ENCODE data around the gene WFDC9. TPM values are rescaled to one million over a fixed set of nuclear protein-coding genes. Genes with fewer than 3 reads are reported as not detected.
A peak's percentile ranks its signal among the peaks of the same experiment; 100 is the strongest.

Gene WFDC9
- total RNA-seq (2021; ENCODE audit: unreplicated experiment) (not detected), Bru-seq, nascent RNA (percentile 4 among the genes with signal in this experiment), BruChase-seq, experiment 1, labeled RNA remaining after a 6-hour chase (not detected), BruChase-seq, experiment 2, labeled RNA remaining after a 2-hour chase (percentile 4 among the genes with signal in this experiment)
- polyA plus RNA-seq (2012) = not detected in 2 replicates
- long read RNA-seq = 0 reads

DNA sequence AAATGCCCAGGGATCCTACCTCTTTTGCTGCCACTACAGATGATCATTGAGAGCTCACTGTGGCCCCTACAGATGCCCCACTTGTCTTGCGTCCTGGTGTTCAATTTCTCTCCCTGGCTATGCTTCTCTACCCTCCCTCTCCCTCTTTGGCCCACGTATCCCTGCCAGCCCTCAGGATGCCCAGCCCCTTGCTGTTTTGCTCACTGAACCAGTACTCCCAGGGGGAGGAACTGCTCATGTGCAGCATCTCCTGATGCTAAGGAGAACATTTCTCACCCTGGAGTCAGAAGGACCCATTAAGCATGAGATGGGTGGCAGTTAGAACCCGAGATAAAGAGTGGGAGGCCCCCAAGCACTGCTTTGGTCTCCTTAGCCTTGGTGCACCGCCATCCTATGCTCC, at the start of gene WFDC9:
WFDC9 (minus strand) TSS at position 101 of the 400 bp plus-strand sequence. CDS start 21,103 bp downstream, outside the sequence.
- no peaks in the 10 kb centered on the region for H4K20me1 ChIP-seq (ENCODE audit: insufficient read depth)

DNA sequence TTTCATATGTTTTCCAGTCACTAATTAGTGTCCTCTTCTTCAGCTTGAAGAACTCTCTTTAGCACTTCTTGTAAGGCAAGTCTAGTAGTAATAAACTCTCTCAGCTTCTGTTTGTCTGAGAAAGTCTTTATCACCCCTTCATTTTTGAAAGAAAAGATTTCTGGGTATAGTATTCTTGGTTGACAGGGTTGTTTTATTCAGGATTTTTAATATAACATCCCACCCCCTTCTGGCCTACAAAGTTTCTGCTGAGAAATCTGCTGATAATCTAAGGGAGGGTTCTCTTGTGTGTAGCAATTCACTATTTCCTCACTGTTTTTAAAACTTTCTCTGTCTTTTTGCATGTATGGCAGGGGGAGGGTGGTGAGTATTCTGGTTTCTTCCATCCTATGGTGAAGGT, 48.6 kb upstream of the WFDC9 start:
- H2AFZ ChIP-seq (ENCODE audit: low read depth, low read length, poor library complexity, severe bottlenecking) = no peak overlapping the region
- ChIA-PET POLR2A (no interaction called here), CTCF (no interaction called here), RAD21 (ENCODE audit: low non-redundant PET in 1 of 2, low total read pairs in 2 of 2, uncharacterized antibody in 2 of 2, unreplicated experiment in 2 of 2) (no interaction called here)
- H3K79me2 ChIP-seq (ENCODE audit: insufficient read depth, low read length) = no peaks in the 10 kb centered on the region
- no TSS peak for BruUV-seq (replicated peaks)
- H3K9me3 ChIP-seq (ENCODE audit: control insufficient read depth in 1 of 2, insufficient read depth in 1 of 2, low read depth in 1 of 2, low read length in 2 of 2) = peaks cover 0 to 3% of the 10 kb centered on the region in 2 experiments; a peak in 1 of 4 replicates
- H3K4me2 ChIP-seq (ENCODE audit: low read length) = no peak overlapping the region
- H3K9ac ChIP-seq (ENCODE audit: low read length) = no peak overlapping the region
- H3K9me2 ChIP-seq (ENCODE audit: insufficient read depth) = no peaks in the 10 kb centered on the region
- no peaks in the 10 kb centered on the region for H3K4me1 ChIP-seq (ENCODE audit: control insufficient read depth in 1 of 2, insufficient read depth in 2 of 2, low read length in 2 of 2)
- H3K36me3 ChIP-seq (ENCODE audit: control insufficient read depth in 1 of 2, insufficient read depth in 2 of 2, low read length in 2 of 2) = no peaks in the 10 kb centered on the region
- H4K20me1 ChIP-seq (ENCODE audit: insufficient read depth) = no peaks in the 10 kb centered on the region
- no peak overlapping the region for H3K4me3 ChIP-seq (replicated peaks in 1 of 2; ENCODE audit: low read depth in 1 of 2, low read length in 2 of 2)
- H3K27ac ChIP-seq (ENCODE audit: low read depth, low read length) = no peak overlapping the region
- ATAC-seq = no peak
- no peaks in the 10 kb centered on the region for H3K27me3 ChIP-seq (ENCODE audit: insufficient read depth, low read length)
- TF ChIP-seq YY1 (IDR thresholded peaks at IDR 0.05; ENCODE audit: extremely low read depth, insufficient replicate concordance, low read depth, low read length) = no peak
- intact Hi-C loops (cut with micrococcal nuclease) = no loop called here
- no peak for DNase-seq (ENCODE audit: low read depth, low spot score)

More for the DNA sequence above, at the start of gene WFDC9:
- no peak within 1 kb of the TSS for H2AFZ ChIP-seq (ENCODE audit: low read depth, low read length, poor library complexity, severe bottlenecking)
- intact Hi-C loops (cut with micrococcal nuclease) = no loop called here
- ChIA-PET CTCF (no interaction called here), RAD21 (ENCODE audit: low non-redundant PET in 1 of 2, low total read pairs in 2 of 2, uncharacterized antibody in 2 of 2, unreplicated experiment in 2 of 2) (no interaction called here), POLR2A (no interaction called here)
- DNase-seq (ENCODE audit: low read depth, low spot score) = no peak
- no peaks in the 10 kb centered on the region for H3K9me2 ChIP-seq (ENCODE audit: insufficient read depth)
- no peak within 1 kb of the TSS for H3K27ac ChIP-seq (ENCODE audit: low read depth, low read length)
- no peaks in the 10 kb centered on the region for H3K79me2 ChIP-seq (ENCODE audit: insufficient read depth, low read length)
- no peak for ATAC-seq
- H3K27me3 ChIP-seq (ENCODE audit: insufficient read depth, low read length) = no peaks in the 10 kb centered on the region
- H3K36me3 ChIP-seq (ENCODE audit: control insufficient read depth in 1 of 2, insufficient read depth in 2 of 2, low read length in 2 of 2) = no peaks in the 10 kb centered on the region
- no peak within 1 kb of the TSS for H3K4me3 ChIP-seq (replicated peaks in 1 of 2; ENCODE audit: low read depth in 1 of 2, low read length in 2 of 2)
- peaks cover 0 to 4% of the 10 kb centered on the region in 2 experiments; a peak in 2 of 4 replicates for H3K4me1 ChIP-seq (ENCODE audit: control insufficient read depth in 1 of 2, insufficient read depth in 2 of 2, low read length in 2 of 2)
- H3K9ac ChIP-seq (ENCODE audit: low read length) = no peak within 1 kb of the TSS
- TF ChIP-seq EGR1 (IDR thresholded peaks at IDR 0.05; ENCODE audit: low read depth) (no peak), JUND (IDR thresholded peaks at IDR 0.05) (no peak), CBX3 (IDR thresholded peaks at IDR 0.05; ENCODE audit: low read depth) (no peak), ELF1 (IDR thresholded peaks at IDR 0.05; ENCODE audit: borderline replicate concordance, low read depth) (no peak), ZNF274 (IDR thresholded peaks at IDR 0.05; ENCODE audit: low read depth, low read length) (no peak), CEBPB (IDR thresholded peaks at IDR 0.05; ENCODE audit: low read depth) (no peak), EZH2 (IDR thresholded peaks at IDR 0.05) (no peak), ZFX (IDR thresholded peaks at IDR 0.05) (no peak), EZH2phosphoT487 (IDR thresholded peaks at IDR 0.05; ENCODE audit: borderline replicate concordance) (no peak), YY1 (IDR thresholded peaks at IDR 0.05; ENCODE audit: extremely low read depth, insufficient replicate concordance, low read depth, low read length) (no peak)
- TF ChIP-seq, protein P1, sequence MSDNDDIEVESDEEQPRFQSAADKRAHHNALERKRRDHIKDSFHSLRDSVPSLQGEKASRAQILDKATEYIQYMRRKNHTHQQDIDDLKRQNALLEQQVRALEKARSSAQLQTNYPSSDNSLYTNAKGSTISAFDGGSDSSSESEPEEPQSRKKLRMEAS (IDR thresholded peaks at IDR 0.05) = no peak
- no peaks in the 10 kb centered on the region for H3K9me3 ChIP-seq (ENCODE audit: control insufficient read depth in 1 of 2, insufficient read depth in 1 of 2, low read depth in 1 of 2, low read length in 2 of 2)
- no peak within 1 kb of the TSS for H3K4me2 ChIP-seq (ENCODE audit: low read length)
- BruUV-seq (replicated peaks) = no TSS peak

All from HCT116 (cell line).